Loucy (cell line): ENCODE results near the gene GGACT.

Experiments
- CTCF ChIP-seq: fragments of 200-600 bp; sonication (generic); conservative IDR thresholded peaks from 2 replicates; pipeline ENCODE4 v1.5.1; 2014; ENCODE audit warnings: mild to moderate bottlenecking, antibody characterized with exemption, low read length
- EZH2phosphoT487 ChIP-seq: fragments of 200-600 bp; IDR thresholded peaks from 2 replicates; pipeline ENCODE4 v1.6.1; 2018; ENCODE audit warnings: antibody characterized with exemption, mild to moderate bottlenecking, moderate library complexity, borderline replicate concordance

GRCh38 chr13:100537951-100538462 is 50.6 kb downstream of the GGACT start:
- TF ChIP-seq CTCF (no peak), EZH2phosphoT487 (no peak)
